Heart left ventricle (tissue), 16 donors: ENCODE data around the gene PDRG1. TPM values are rescaled to one million over a fixed set of nuclear protein-coding genes. Genes with fewer than 3 reads are reported as not detected.
"Not testable (repeated sequence)": the region's sequence is repeated elsewhere in the genome, so short reads cannot be mapped to it uniquely, and the experiment has no call there.

Experiments used
- ATAC-seq, 4 donors: fragments of 200-7000 bp; cut with Tn5 transposase; one replicate each; pipeline ENCODE4 v1.9.1; 2020 to 2022; ENCODE audit warnings: moderate library complexity in 4 of 4, mild to moderate bottlenecking in 3 of 4, moderate number of reproducible peaks in 1 of 4
- DNase-seq, 5 donors: peaks; one replicate each; pipeline ENCODE4 v3.0.0-alpha.2; 2020
- H3K27ac ChIP-seq, 12 donors: fragments of 200-600 bp; sonication (generic) in 4 of 12; one replicate each; pipeline versions ENCODE4 v1.5.0 to v1.8.0; 2016 to 2022; ENCODE audit warnings: mild to moderate bottlenecking in 2 of 12
- H3K27me3 ChIP-seq, 9 donors: fragments of 200-600 bp; sonication (generic) in 2 of 9; one replicate each; pipeline versions ENCODE4 v1.5.1 to v1.8.0; 2016 to 2022; ENCODE audit warnings: mild to moderate bottlenecking in 3 of 9
- H3K36me3 ChIP-seq, 9 donors: fragments of 200-600 bp; sonication (generic) in 2 of 9; one replicate each; pipeline versions ENCODE4 v1.5.0 to v1.8.0; 2018 to 2022; ENCODE audit warnings: mild to moderate bottlenecking in 2 of 9
- H3K4me1 ChIP-seq, 12 donors: fragments of 200-600 bp; sonication (generic) in 4 of 12; one replicate each; pipeline versions ENCODE4 v1.5.0 to v1.8.0; 2016 to 2022; ENCODE audit warnings: mild to moderate bottlenecking in 3 of 12
- H3K4me3 ChIP-seq, 12 donors: fragments of 200-600 bp; sonication (generic) in 4 of 12; one replicate each; pipeline versions ENCODE4 v1.5.0 to v1.8.0; 2017 to 2022; ENCODE audit warnings: mild to moderate bottlenecking in 9 of 12, moderate library complexity in 4 of 12
- H3K9me3 ChIP-seq, 12 donors: fragments of 200-600 bp; sonication (generic) in 4 of 12; one replicate each; pipeline versions ENCODE4 v1.5.0 to v1.8.0; 2016 to 2022; ENCODE audit warnings: mild to moderate bottlenecking in 1 of 12
- POLR2A ChIP-seq, 2 donors: fragments of 450-650 bp; IDR thresholded peaks; one replicate each; pipeline ENCODE4 v1.6.1; 2017; ENCODE audit warnings: antibody characterized with exemption in 2 of 2, mild to moderate bottlenecking in 2 of 2, moderate library complexity in 2 of 2
- WGBS, 4 donors: extraction: QIAGEN DNeasy Blood & Tissue Kit in 2 of 4; methylation state at CpG; one replicate each; pipeline versions ENCODE4 v1.1.5 to v1.1.7; 2013 to 2018; 5-methylcytosine and 5-hydroxymethylcytosine counted together
- intact Hi-C, 10 donors: fragments of 100-400 bp; cut with DNase I; formaldehyde crosslinking; loops; one replicate each; pipeline versions ENCODE4 v1.11.1 to v1.14.2; 2022
- polyA plus RNA-seq, 2 donors: library from polyadenylated mRNA; stranded (reverse); fragments of 200-250 nt; gene quantifications; one replicate each; pipeline ENCODE4 v1.2.3, GENCODE V29; 2013
- total RNA-seq, 9 donors: library from RNA; depleted of rRNA in 2 of 9; stranded (reverse); fragments of >200 nt in 2 of 9; fragmentation: NEBNext Ultra II Directional in 3 of 9; extraction: Animal tissue kit (Norgen Biotek cat#: 25700) in 3 of 9; gene quantifications; one replicate each; pipeline versions ENCODE4 v1.1.0 to v1.2.4, GENCODE V29; 2016 to 2023
- TF ChIP-seq, protein P1 (sequence below), 12 donors: fragments of 200-600 bp; sonication (generic) in 4 of 12; IDR thresholded peaks; one replicate each; pipeline versions ENCODE4 v1.5.0 to v1.8.0; 2018 to 2022; ENCODE audit warnings: antibody characterized with exemption in 12 of 12, mild to moderate bottlenecking in 5 of 12
- donor health status: ischemic (EF 13 %, LVEDD 7.1; RV severe dilation, severe dysfunction).
- donor health status: healthy with polysubstance abuse.
- donor health status: DM: no; HTN: yes; CAD: no.
- donor health status: DM: no; HTN: no; CAD: no.
- donor health status: ischemic (EF 25% LVEDD 6.9; RV normal size, moderate dysfunction).
- donor health status: ischemic (EF 25% LVEDD 5.7; RV mildly dilated, moderate dysfunction).
- donor health status: healthy.
- donor health status: DM: yes; HTN: yes; CAD: no.
- donor health status: ischemic (EF 35%, LVEDD 5.7; RV mildly dilated, moderate dysfunction).
- donor health status: nonischemic (EF 11% LVEDD 7.7; RV severe dilation, severe dysfunction).
- donor health status: DM: yes; HTN: yes; CAD: no.
- donor health status: PGD.
- donor health status: ischemic (EF 29% LVEDD 5.4; RV normal size, mild dysfunction).
- donor health status: nonischemic (EF 23%, LVEDD 6.1; RV moderate dilation, normal function).

PDRG1 gene
- total and polyA plus RNA-seq, 11 donors = 5.2 to 15.2 (median 7.6) TPM

- Histone ChIP-seq H3K4me1 (no peaks in the 10 kb centered on the region), H3K27me3 (peaks cover 0 to 18% (median 0%) of the 10 kb centered on the region in 9 donors), H3K9me3 (no peaks in the 10 kb centered on the region), H3K4me3 (no peak overlapping the region), H3K36me3 (no peaks in the 10 kb centered on the region), H3K27ac (no peak overlapping the region)
- TF ChIP-seq POLR2A (IDR thresholded peaks at IDR 0.05) = no peak
- TF ChIP-seq, protein P1, sequence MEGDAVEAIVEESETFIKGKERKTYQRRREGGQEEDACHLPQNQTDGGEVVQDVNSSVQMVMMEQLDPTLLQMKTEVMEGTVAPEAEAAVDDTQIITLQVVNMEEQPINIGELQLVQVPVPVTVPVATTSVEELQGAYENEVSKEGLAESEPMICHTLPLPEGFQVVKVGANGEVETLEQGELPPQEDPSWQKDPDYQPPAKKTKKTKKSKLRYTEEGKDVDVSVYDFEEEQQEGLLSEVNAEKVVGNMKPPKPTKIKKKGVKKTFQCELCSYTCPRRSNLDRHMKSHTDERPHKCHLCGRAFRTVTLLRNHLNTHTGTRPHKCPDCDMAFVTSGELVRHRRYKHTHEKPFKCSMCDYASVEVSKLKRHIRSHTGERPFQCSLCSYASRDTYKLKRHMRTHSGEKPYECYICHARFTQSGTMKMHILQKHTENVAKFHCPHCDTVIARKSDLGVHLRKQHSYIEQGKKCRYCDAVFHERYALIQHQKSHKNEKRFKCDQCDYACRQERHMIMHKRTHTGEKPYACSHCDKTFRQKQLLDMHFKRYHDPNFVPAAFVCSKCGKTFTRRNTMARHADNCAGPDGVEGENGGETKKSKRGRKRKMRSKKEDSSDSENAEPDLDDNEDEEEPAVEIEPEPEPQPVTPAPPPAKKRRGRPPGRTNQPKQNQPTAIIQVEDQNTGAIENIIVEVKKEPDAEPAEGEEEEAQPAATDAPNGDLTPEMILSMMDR (IDR thresholded peaks at IDR 0.05) = no peak
- intact Hi-C loops = no loop called here
- no peak for ATAC-seq
- DNase-seq = no peak
- 91 to 93% (median 91%) methylated on average over 8 of the region's 8 CpGs for WGBS, 4 donors
These were observed 27.3 kb downstream of the PDRG1 start for GRCh38 chr20:31924561-31924960.

GRCh38 chr20:31923388-31924331 lies 28.2 kb downstream of the PDRG1 start:
- ATAC-seq = no peak
- no peak for DNase-seq
- peaks cover 0 to 18% (median 0%) of the 10 kb centered on the region in 9 donors for H3K27me3 ChIP-seq
- TF ChIP-seq, protein P1 (IDR thresholded peaks at IDR 0.05) = no peak
- no peak for TF ChIP-seq POLR2A (IDR thresholded peaks at IDR 0.05)
- 45 to 50% (median 49%) methylated on average over 13 of the region's 13 CpGs for WGBS, 4 donors
- no peak overlapping the region for H3K4me3 ChIP-seq
- H3K4me1 ChIP-seq = no peaks in the 10 kb centered on the region
- intact Hi-C loops = no loop called here
- H3K36me3 ChIP-seq = no peaks in the 10 kb centered on the region
- no peaks in the 10 kb centered on the region for H3K9me3 ChIP-seq
- no peak overlapping the region for H3K27ac ChIP-seq

DNA sequence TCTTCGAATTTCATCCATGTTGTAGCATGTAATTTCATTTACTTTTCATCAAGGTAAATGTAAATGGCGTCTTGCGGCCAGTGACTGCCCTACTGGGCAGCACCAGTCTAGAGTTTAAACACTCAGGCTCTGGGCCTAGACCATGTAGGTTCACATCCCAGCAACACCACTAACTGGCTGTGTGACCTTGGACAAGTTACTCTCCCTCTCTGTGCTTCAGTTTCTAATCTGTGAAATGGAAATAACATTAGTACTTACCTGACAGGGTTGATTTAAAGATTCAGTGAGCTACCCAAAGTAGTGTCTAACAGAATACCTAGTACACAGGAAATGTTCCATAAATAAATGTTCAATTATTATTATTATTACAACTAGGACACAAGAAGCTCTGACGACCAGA lies 29.3 kb downstream of the PDRG1 start:
- no peaks in the 10 kb centered on the region for H3K36me3 ChIP-seq
- ATAC-seq (no peak), DNase-seq (no peak)
- WGBS, 4 donors = 87 to 96% (median 93%) methylated on average over 4 of the region's 4 CpGs
- intact Hi-C loops = no loop called here
- no peak overlapping the region for H3K27ac ChIP-seq
- H3K9me3 ChIP-seq = no peaks in the 10 kb centered on the region
- no peaks in the 10 kb centered on the region for H3K4me1 ChIP-seq
- H3K4me3 ChIP-seq = no peak overlapping the region
- H3K27me3 ChIP-seq = peaks cover 0 to 18% (median 0%) of the 10 kb centered on the region in 9 donors
- TF ChIP-seq POLR2A (IDR thresholded peaks at IDR 0.05) = no peak
- TF ChIP-seq, protein P1 (IDR thresholded peaks at IDR 0.05) = no peak

- no peak for DNase-seq
- Histone ChIP-seq H3K27ac (no peak overlapping the region), H3K9me3 (no peaks in the 10 kb centered on the region), H3K36me3 (no peaks in the 10 kb centered on the region), H3K4me1 (no peaks in the 10 kb centered on the region), H3K4me3 (no peak overlapping the region), H3K27me3 (peaks cover 0 to 18% (median 0%) of the 10 kb centered on the region in 9 donors)
- ATAC-seq = no peak
- intact Hi-C loops = no loop called here
- 73 to 80% (median 76%) methylated on average over 4 of the region's 4 CpGs for WGBS, 4 donors
- TF ChIP-seq, protein P1 (IDR thresholded peaks at IDR 0.05) = no peak
- TF ChIP-seq POLR2A (IDR thresholded peaks at IDR 0.05) = no peak
These were observed 29.7 kb downstream of the PDRG1 start for GRCh38 chr20:31922181-31922580.

GRCh38 chr20:31921480-31921879 lies 30.4 kb downstream of the PDRG1 start:
- WGBS, 4 donors = 83 to 94% (median 89%) methylated on average over 5 of the region's 5 CpGs
- H3K4me3 ChIP-seq, intact Hi-C loops, H3K36me3 ChIP-seq, H3K4me1 ChIP-seq, DNase-seq, ATAC-seq, H3K27ac ChIP-seq, H3K9me3 ChIP-seq: not testable (repeated sequence)
- H3K27me3 ChIP-seq = peaks cover 0 to 15% (median 0%) of the 10 kb centered on the region in 9 donors
